ENCODE data around the gene LRRK1.

DNA sequence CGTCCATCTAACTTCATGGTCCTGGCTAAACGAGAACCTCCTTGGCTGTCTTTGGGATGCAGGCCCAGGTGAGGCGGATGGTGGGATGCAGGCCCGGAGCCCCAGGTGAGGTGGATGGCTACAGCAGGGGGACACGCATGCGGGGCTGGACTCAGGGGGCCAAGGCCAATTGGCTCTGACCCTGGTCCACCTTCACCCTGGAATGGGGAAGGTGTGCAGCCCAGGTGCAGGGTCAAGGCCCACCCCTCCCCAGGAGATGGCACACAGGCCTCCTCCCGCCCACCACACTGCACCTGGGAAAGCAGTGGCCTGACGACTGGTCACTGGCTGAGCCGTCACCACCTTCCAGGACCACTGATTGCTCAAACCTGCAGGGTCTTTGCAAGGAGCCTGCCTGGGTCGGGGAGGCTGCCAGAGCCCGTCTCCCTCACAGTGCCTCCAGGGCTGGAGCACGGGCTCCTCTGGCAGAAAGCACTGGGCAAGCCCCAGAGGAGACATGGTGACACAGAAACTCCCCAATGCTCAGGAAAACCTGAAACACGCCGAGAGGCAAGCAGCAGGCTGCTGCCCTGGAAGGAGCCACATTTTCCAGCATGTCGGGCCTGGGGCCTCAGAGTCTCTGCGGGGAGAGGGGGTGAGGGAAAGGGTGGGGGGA, 159.6 kb downstream of the LRRK1 start:
- TF ChIP-seq, protein P1, sequence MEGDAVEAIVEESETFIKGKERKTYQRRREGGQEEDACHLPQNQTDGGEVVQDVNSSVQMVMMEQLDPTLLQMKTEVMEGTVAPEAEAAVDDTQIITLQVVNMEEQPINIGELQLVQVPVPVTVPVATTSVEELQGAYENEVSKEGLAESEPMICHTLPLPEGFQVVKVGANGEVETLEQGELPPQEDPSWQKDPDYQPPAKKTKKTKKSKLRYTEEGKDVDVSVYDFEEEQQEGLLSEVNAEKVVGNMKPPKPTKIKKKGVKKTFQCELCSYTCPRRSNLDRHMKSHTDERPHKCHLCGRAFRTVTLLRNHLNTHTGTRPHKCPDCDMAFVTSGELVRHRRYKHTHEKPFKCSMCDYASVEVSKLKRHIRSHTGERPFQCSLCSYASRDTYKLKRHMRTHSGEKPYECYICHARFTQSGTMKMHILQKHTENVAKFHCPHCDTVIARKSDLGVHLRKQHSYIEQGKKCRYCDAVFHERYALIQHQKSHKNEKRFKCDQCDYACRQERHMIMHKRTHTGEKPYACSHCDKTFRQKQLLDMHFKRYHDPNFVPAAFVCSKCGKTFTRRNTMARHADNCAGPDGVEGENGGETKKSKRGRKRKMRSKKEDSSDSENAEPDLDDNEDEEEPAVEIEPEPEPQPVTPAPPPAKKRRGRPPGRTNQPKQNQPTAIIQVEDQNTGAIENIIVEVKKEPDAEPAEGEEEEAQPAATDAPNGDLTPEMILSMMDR (IDR thresholded peaks at IDR 0.05), result no peak
- TF ChIP-seq POLR2A (IDR thresholded peaks at IDR 0.05) (no peak), EP300 (IDR thresholded peaks at IDR 0.05) (no peak)
